GM18870 (cell line): Measurements from ENCODE around the gene LTBR.

Source experiments
- ATAC-seq: cut with Tn5 transposase; IDR thresholded peaks from one replicate; pipeline ENCODE4 v1.9.1; 2021; ENCODE audit warnings: moderate library complexity; ENCODE audit not compliant: unreplicated experiment

Gene LTBR

DNA sequence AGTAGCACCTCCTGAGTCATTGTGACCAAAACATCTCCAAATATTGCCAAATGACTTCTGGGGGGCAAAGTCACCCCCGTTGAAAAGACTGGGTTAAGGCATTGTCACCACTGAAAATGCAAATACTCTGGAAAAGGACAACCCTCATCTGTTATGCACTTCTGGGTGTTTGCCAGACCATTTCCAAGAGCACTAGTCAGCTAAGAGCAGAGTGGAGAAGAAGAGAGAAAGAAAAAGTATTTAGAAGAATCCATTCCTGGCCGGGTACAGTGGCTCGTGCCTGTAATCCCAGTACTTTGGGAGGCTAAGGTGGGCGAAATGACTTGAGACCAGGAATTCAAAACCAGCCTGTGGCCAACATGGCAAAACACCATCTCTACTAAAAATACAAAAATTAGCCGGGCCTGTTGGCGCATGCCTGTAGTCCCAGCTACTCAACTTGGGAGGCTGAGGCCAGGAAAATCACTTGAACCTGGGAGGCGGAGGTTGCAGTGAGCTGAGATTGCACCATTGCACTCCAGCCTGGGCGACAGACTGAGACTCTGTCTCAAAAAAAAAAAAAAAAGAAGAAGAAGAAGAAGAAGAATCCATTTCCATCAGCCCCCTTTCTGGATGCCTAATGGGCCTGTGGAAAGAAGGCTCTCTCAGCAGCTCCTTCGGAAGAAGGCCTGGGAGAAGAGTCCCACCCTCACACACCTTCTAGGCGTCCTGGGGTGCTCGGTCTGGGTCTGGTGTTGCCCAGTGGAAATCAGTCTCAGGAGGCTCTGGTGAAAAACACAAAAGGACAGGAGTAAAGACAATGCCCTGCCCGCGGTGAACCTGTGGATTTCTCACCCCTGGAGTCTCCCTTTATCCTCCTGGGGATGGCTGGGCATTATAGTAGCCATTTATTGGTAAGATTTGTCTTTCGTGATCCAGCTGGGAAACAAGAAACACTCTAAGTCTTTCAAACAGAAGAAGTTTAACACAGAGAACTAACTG lies 3.5 kb upstream of the LTBR start:
- no peak for ATAC-seq

DNA sequence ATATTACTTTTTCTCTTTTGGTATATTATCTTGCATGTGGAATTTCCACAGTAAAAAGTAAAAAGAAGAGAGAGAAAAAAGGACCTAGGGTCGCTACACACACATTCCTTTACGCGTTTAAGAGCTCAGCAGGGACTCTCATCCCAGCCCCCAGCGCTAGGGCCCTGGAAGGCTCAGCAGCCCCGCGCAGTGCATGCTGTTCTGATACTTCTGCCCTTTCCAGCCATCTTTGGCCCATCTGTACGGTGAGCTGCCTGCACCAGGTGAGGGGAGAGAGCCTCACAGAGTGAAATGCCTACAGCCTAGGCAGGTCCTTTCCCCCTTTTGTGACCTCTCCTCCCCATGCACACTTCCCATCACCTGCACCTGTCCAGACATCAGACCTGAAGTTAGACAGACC lies 1.6 kb upstream of the LTBR start:
- no peak for ATAC-seq

DNA sequence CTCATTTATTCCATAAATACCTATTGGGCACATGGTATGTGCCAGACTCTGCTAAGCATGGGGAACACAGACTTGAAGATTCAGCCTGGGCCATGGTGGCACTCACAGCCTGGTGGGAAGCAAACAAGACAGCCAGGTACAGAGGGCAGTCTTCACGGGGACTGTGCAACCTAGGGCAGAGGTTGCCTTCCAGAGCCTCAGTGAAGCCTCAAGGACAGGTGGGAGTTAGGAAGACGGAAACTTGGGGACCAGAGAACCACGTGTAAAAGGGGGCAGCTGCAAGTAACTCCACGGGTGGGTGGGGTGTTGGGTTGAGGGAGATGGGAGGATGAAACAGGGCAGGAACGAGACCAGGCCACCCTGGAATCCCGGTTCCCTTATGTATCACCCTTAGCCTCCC lies 980 bp upstream of the LTBR start:
- ATAC-seq, result no peak

DNA sequence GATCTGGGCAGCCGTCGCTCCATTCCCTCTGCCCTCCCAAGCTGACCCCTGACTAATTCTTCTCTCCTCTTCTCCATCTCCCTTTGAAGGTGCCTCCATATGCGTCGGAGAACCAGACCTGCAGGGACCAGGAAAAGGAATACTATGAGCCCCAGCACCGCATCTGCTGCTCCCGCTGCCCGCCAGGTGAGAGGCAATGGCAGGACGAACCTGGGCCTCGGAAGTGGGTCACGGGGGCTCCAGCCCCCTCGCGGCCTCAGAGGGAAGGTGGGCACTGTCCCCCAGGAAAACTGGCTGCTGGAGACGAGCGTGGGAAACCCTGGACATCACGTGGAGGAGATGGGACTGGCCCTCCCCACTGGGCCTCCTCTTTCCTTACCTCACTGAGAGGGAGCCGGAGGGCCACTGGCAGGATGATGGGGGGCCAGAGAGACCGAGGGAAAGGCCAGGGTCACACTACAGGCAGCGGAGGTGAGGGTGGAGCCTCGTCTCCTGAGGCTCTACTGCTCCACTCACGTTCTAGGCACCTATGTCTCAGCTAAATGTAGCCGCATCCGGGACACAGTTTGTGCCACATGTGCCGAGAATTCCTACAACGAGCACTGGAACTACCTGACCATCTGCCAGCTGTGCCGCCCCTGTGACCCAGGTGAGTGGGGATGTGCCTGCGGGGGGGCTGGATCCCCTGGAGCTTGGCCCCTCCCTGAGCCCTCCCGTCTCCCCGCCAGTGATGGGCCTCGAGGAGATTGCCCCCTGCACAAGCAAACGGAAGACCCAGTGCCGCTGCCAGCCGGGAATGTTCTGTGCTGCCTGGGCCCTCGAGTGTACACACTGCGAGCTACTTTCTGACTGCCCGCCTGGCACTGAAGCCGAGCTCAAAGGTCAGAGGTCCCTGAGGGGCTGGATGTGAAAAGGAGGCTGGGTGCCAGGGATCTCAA lies 806 bp downstream of the LTBR start:
- ATAC-seq, result no peak

DNA sequence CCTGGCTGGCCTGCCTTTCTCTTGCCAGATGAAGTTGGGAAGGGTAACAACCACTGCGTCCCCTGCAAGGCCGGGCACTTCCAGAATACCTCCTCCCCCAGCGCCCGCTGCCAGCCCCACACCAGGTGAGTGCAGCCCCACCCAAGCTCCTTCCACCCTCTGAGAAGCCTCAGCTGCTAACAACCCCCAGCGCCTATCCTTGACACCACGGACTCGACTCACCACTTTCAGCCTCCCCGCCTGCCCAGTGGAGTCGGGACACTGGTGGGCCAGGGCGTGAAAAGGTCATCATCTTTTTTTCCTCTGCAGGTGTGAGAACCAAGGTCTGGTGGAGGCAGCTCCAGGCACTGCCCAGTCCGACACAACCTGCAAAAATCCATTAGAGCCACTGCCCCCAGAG lies 2.1 kb downstream of the LTBR start:
- ATAC-seq, result no peak

DNA sequence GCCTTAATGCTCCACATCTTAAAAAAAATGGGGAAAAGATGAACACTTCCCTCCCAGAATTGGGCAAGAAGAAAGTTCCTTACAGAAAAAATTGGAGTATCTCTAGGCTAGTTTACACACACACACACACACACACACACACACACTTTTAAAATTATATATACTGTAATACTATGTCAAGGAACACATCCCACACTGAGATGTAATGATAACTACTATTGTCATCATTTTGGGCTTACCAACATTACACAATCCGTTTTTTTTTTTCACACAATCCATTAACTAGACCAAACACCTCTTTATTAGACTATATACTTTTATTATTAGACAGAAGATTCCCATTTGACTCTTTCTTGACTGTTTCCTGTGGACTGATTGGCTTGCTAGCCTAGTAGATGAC lies 2.5 kb downstream of the LTBR start:
- no peak for ATAC-seq

DNA sequence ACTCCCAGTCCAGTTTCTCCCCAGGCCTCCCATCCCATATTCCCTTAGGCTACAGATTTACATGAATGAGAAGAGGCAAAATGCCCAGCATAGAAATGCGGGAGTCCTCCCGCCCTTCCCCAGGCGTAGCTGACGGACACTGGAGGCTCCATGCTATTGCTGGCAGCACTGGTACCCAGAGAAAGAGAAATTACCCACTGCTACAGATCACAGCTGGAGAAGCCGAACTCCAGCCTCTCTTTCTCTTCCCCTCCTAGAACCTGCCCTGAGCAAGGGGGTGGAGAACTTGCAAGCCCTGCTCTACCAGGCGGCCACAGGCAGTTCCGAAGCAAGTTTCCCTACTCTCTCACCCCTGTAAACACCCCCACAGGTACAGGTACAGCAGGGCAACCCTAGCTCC lies 3.6 kb downstream of the LTBR start:
- ATAC-seq, result no peak

DNA sequence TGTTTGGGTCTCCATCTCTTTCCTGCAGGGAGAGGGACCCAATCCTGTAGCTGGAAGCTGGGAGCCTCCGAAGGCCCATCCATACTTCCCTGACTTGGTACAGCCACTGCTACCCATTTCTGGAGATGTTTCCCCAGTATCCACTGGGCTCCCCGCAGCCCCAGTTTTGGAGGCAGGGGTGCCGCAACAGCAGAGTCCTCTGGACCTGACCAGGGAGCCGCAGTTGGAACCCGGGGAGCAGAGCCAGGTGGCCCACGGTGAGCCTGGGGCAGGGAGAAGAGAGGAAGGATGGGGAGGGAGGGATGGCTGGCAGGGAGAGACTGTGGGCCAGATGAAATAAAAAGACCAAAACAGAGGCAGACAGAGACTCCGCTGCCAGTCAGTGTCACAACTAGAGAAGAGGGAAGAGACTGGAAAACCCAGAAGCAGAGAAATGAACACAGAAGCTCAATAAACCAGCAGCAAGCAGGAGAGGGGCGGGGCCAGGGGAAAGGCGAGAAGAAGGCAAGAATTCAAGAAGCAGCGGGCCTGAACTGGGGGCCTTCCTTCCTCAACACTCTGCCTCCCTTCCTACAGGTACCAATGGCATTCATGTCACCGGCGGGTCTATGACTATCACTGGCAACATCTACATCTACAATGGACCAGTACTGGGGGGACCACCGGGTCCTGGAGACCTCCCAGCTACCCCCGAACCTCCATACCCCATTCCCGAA lies 6.3 kb downstream of the LTBR start:
- ATAC-seq, result no peak

DNA sequence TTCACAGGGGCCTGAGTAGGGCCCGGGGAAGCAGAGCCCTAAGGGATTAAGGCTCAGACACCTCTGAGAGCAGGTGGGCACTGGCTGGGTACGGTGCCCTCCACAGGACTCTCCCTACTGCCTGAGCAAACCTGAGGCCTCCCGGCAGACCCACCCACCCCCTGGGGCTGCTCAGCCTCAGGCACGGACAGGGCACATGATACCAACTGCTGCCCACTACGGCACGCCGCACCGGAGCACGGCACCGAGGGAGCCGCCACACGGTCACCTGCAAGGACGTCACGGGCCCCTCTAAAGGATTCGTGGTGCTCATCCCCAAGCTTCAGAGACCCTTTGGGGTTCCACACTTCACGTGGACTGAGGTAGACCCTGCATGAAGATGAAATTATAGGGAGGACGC lies 7.1 kb downstream of the LTBR start:
- no peak for ATAC-seq

DNA sequence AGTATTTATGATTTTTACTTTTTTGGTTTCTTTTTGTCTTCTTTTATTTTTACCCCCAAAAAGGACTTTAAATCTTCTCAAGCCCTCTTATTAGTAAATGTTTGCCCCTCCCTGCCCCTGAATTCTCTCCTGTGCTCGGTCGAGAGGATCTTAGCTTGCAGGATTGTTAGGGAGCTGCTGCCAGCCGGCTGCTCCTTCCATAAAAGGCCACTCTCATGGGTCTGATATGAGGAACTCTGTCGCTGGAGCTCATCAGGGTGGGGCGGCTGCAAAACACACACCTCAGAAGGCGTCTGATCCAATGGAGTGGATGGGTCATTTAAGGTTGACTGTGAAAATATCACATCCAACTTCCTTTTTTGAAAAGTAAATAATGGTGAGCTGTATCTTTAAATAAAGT lies 8.5 kb downstream of the LTBR start:
- ATAC-seq, result no peak

DNA sequence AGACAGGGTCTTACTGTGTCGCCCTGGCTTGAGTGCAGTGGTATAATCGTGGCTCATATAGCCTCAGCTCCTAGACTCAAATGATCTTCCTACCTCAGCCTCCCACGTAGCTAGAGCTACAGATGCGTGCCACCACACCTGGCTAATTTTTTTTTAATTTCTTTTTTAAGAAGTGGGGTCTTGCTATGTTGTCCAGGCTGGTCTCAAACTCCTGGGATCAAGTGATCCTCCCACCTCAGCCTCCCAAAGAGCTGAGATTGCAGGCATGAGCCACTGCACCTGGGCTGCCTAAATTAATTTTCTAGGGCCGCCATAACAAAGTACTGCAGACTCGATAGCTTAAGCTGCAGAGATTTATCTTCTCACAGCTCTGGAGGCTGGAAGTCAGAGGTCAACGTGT lies 9.1 kb downstream of the LTBR start:
- no peak for ATAC-seq

DNA sequence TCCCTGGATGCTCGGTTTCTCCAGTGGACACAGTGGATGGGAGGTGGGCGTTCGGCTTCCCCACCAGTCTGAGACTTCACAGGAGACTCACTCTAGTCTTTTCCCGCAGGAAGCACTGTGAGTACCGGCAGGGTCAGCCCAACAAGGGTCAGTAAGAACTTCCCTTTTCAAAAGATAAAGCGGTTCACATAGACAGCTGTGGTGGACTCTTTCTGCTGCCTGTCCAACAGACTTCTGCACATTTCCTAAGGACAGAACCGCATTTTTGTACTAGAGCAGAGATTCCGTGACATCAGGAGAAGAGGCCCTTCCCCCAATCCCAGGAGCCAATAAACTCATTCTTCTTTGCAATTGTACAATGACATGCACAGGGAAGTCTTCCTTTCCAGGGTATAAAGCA lies 10.4 kb downstream of the LTBR start:
- ATAC-seq, result no peak

DNA sequence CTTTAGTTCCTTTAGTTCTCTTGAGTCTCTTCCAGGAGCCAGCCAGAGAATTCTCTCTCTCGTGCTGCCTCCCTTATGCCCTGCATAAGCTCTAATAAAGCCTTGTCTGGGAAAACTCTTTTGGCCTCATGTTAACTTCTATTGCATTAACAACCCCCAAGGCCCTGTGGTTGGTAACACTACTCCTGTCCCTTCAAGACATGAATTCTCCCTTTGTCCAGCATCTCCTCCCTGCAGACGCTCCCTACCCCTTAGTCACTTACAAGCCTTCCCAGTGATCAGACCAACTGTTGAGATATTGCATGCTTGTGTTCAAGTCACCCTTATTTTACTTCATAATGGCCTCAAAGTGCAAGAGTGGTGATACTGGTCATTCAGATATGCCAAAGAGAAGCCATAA lies 12.1 kb downstream of the LTBR start:
- ATAC-seq, result no peak

DNA sequence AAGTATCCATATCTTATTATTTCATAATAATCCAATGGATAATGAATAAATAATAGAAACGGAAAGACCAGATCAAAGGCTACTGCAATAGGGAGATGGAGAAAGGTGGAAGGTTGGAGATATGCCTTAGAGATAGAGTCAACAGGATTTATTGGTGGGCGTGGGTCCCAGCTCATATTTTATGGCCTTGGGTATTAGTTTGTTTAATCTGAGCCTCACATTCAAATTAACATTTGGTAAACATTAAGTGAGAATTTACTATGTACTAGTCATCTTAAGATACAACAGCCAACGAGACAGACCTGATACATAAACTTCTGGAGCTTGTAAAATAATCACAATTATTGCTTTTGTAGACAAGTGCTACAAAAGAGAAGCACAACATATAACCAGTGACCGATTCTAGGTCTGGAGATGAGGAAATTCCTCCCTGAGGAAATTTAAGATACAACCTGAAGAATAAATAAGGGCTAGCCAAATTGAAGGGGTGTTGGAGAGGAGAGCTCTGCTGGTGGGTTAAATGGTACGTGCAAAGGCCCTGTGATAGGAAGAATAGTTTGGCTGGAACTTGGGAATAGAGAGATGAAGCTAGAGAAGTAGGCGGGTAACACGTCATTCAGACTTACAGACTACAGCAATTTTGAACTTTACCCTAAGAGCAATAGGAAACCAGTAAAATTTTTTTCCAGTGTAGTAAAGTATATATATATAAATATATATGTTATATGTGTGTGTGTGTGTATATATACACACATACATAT lies 16.1 kb downstream of the LTBR start:
- ATAC-seq, result no peak

DNA sequence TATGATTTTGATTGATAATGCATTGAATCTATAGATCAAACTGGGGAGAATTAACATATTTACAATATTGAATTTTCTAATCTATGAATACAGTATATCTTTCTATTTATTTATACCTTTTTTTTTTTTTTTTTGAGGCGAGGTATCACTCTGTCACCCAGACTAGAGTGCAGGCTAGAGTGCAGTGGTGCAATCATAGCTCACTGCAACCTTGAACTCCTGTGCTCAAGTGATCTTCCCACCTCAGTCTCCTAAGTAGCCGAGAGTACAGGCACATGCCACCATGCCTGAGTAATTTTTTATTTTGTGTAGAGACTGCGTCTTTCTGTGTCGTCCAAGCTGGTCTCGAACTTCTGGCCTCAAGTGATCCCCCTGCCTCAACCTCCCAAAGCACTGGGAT lies 20.4 kb downstream of the LTBR start:
- no peak for ATAC-seq

DNA sequence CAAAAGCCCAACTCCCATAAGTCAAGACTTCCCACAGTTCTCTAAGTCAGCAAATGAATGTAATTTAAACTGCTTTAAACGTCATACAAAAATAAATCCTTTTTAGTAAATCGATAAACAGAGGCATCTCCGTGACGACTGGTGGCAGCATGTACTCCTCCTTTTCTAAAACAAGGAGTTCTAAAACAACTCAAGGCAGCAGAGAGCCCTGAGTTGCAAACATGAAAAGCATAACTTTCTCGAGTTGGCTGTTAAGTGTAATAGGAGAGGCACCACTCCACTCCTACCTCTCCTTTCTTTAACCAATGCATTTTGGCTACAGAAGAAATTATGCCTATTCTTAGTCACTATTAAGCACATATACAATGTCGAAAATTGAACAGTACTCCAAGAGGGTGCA lies 22.0 kb downstream of the LTBR start:
- no peak for ATAC-seq

DNA sequence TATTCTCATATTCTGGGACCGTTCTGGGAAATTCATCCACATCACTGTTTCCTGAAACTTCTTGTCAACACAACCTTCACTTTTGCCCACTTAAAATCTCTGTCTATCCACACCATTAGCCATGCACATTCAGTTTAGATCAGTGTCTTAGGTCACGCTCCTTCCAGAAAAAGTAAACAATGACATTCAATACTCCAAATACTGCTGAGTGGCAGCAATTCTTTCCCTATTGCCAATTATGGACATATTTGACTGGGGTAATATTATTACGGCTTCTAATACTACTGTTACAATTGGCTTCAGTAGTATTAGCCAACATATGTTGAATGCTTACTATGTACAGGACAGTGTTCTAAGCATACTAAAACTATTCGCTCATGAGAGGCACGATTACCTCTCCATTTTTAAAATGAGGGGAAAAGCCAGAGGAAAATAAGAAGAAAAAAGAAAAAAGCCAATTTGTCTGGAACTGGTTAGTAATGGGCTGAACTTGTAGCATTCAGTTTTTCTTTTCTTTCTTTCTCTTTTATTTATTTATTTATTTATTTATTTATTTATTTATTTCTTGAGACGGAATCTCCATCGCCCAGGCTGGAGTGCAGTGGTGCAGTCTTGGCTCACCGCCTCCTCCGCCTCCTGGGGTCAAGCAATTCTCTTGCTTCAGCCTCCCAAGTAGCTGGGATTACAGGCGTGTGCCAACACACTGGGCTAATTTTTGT lies 23.4 kb downstream of the LTBR start:
- no peak for ATAC-seq

DNA sequence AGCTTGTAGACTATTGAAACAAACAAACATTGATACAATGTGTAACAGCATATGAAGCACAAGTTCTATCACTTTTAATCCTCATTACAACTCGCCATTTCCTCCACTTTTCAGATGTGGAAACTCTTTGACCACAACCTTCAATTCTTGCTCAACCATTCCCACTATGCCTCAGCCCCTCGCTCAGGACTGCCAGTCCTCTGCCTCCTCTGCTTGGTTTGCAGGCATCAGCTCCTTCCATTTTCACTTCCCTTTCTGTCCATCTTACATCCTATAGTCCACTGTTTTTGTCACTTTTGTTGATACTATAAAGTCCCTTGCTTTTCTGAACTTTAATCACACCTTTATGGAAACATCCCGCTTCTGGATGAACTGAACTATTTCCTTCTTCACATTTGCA lies 32.6 kb downstream of the LTBR start:
- ATAC-seq, result no peak

DNA sequence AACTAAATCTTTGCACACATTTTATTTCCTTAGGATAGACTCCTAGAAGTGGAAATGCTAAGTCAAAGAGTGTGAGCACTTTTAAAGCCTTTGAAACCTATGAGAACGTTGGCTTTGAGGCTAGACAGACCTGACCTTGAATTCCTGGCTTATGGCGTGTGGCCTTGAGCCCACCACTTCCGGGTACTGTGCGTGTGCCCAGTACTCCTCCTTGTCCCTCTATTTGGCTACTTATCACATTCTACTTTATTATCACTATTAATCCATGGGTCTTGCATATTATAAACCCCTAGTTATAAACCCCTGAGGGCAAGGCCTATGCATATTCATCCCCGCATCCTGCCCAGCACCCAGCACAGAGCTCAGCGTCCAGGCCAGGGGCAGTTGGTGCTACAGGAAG lies 34.8 kb downstream of the LTBR start:
- no peak for ATAC-seq

DNA sequence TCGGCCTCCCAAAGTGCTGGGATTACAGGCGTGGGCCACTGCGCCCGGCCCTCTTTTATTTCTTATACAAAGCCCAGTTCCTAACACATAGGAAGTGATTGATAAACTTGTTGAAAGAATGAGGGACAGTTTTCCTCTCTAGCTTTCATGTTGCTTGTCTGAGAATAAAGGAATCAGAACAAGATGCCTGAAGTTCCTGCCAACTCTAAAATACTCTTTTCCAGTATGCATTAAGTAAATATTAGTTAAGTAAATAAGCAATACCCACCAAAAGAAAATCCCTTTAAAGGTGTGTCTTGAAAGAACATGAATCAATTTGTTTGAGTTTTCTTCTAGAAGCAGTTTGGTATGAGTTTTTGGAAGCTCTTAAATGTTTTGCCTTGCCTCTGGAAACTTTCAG lies 36.4 kb downstream of the LTBR start:
- no peak for ATAC-seq
